ENCODE results near the gene TXNDC11. TPM values are rescaled to one million over a fixed set of nuclear protein-coding genes. Genes with fewer than 3 reads are reported as not detected.

The TXNDC11 gene
- total RNA-seq, 1 donor from 2014 or later, result 51.9 TPM

DNA sequence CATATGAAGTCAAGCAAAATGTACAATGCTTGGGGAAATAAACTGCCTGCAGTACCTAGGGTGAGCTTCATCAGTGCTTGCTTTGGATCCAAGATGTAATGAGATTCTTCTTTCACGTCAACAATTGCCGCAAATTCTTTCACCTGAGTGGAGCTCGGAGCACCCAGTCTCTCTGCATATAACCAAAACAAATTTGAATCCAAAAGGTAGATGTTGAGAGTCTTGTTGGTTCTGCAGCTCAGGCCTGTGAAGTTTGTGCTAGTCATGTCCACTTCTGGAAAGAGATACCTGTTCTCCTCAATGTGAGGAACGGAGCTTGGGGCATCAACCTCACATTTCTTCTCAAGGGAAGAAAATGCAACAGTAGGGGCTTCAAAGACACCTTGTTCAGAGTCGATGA lies 51.4 kb downstream of the TXNDC11 start:
- no peak for DNase-seq (ENCODE audit: low spot score)

DNA sequence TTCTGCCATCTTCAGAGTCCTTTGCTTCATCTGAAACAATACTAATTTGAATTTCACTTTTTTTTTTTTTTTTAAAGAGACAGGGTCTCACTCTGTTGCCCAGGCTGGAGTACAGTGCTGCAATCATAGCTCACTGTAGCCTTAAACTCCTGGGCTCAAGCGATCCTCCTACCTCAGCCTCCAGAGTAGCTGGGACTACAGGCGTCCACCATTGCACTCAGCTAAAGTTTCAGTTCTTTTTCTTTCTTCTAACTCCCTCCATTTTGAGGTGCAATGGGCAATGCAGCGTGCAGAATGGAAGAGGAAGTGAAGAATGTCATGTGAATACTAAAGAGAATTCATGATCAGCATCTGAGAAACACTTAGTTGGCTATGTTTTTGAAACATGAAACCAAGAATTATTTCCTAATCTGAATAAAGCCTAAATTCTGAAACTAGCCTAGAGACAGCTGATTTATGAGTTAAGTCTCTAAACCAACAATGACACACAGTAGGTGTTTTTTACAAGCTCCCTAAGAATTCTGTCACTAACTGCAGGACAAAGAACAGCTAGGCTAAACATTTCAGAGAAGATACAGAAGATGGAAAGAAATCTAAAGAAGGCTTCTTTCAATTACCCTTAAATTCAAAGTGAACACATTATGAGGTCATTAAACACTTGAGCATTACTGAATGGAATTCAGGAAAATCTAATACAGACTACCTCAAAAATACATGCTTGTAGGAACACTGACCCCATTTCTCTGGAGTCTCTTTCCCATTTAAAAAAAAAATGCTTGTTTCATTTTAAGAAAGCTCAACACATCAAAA lies 53.4 kb downstream of the TXNDC11 start:
- no peak for DNase-seq (ENCODE audit: low spot score)

DNA sequence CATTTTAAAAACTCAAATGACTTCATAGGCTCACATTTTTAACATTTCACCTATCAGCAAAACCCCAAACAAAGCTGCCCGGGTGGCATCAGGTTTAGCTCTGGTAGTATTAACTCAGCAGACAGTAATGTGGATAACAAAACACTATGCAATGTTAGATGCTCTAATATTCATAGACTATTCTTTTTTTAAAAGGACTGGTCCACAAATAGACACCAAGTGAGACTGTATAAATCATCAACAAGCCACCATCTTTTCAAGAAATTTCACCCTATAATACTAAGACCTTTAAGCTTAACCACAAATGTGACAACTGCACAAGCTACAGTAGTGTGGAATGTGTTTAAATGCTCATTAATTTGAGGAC lies 54.2 kb downstream of the TXNDC11 start:
- no peak for DNase-seq (ENCODE audit: low spot score)

DNA sequence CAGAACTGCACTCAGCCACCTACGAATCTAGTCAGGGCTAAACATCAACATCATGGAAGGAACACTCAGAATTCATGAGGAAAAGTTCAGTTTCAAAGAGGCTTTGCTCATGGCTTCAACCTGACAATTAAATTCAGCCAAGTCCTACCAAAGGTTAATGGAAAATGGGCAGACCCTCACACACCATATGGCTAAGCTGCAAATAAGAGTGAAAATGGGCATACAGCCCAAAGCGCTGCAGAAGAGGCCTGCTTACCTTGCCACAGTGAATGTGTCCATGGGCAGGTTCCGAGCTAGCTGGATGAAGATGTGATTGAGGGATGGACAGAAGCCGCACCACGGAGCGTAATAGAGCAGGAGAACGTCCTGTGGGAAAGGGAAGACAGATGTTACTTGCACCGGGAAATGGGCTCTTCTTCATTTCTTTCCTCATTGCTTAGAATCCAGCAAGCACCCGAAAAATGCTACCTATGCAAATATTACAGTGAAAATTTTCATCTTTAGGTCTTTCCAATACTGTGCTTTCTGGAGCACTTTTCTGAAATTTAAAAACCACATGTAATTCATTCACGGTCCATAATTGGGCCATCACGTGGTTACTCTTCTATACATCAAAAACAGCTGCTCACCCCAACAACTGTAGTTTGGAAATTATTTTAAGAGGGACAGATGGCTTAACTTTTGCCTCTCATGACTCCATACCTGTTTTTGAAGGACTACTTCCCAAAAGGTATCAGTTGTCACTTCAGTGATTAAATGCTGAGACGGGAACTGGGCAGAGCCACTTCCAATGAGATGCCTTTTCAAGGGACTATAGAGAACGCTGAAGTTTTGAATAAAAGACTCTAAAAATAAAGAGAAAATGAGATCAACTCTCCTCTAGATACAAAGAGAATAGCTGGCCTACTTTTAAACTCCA lies 54.8 kb downstream of the TXNDC11 start:
- DNase-seq (ENCODE audit: low spot score), result no peak

DNA sequence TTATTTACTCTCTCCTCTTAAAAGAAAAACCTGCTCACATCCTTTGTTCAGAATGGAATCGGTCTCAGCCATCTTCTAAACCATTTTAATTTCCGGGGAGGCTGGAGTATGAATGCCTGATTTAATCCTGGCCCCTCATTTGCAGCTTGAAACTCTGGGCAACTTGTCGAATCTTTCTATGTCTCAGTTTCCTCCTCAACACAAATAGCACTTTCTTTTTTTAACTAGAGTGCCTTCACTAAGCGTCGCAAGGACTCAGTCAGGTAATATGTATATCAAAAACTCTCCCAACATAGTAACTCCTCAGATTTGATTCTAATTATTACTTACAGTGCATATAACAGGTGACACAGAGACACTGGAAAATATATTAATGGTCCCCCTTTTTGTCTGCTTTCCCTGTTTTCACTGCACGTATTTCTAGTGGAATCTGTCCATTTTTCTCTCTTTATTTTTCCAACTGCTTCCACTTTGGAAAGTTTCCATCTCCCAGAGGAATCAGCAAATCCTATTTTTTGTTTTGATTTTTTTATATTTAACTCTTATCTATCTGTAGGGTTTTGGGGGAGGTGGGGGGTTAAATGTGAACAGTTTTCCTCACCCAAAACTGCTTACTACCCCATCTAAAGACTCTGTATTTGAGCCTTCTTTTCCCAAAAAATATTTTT lies 55.8 kb downstream of the TXNDC11 start:
- no peak for DNase-seq (ENCODE audit: low spot score)

DNA sequence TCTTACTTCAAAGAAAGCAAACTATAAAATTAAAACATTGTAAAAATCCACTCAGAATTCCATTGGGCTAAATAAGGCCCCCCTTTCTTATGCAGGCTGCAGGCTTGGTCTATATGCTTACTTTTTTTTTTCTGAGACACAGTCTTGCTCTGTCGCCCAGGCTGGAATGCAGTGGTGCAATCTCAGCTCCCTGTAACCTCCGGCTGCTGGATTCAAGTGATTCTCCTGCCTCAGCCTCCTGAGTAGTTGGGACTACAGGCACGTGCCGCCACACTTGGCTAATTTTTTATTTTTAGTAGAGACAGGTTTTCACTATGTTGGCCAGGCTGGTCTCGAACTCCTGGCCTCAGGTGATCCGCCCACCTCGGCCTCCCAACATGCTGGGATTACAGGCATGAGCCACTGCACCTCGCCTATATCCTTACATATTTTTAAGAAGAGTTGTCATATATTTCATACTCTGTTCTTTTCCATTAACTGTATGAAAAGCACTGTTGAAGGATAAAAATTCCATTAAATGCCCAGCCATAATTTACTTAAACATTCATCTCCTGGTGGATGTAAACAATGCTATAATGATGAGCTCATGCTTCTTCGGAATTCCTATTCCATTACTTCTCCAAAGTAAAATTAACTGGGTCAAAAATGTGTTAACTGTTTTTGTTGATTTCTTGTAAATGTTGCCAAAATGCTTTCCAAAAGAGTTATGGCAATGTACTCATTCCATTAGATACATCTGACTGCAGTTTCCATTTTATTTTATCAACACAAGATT lies 56.6 kb downstream of the TXNDC11 start:
- peak; percentile 39 for DNase-seq (ENCODE audit: low spot score)

DNA sequence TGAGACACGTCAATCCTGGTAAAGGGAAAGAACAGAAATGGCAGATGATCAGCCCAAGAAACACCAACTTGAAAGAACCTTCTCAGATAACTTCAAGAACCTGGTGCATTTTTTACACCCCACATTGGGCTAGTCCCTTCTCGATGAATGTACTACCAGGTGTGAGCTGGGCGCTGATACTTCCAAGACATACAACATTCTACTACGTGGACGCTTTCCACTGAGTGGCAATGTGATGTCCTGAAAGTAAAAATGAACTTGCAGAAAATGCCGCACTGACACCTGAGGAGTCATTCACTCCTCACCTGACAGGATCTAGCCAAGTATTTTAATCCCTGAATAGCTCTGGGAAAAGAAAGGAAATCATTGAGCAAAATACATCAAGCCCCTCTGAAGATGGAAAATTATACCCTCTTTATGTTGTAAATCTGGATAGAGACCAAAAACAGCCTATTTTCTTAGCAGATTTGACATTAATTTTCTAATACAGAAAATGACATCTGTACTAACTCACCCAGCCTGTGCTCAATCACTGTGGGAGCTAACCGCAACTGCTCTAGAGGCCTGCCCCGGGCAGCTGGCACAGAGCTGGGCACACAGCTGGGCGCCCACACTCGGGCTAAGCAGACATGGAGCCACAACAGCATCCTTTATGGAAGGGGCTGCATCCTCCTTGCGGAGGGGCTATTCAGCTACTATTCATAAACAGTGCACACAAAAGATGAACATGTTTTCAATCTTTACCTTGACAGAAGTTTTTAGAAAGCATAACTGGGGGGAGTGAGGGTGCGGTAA lies 58.2 kb downstream of the TXNDC11 start:
- DNase-seq (ENCODE audit: low spot score), result peak; percentile 43

DNA sequence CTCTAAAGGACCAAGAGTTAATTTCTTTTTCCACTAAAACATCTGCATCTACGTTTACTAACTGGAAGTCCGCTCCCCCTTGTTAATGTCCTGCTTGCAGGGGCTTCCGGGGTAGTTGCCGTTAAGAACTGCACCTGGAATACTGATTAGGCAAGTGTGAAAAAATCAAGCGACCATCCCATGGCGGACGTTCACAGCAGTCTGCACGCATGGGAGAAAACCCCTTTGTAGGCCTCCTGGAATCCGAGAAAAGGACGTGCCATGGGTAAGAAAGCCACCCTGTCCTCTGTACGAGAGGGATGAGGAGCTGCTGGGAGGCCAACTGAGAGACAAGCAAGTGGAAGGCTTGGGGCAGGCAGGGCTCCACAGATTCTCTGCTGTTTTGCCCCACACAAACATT lies 59.5 kb downstream of the TXNDC11 start:
- peak; percentile 55 for DNase-seq (ENCODE audit: low spot score)

DNA sequence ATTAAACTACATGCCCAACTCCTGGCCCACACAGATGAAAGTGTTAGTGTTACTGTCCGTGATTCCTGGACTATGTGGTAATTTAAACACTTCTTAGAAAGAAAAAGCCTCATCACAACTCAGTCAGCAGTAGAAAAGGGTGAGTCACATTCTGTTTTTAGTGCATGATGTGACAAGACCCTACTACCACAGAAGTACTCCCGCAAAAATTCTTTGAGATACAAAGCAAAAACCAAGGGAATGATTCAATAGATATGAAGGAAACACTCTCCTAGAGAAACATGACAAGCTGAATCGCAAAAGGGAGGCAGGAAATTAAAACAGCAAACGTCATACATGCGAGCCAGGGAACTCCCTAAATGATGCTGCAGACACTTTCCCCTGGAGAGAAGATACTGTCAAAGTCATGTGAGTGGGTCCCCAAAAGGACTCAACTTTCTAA lies 60.0 kb downstream of the TXNDC11 start:
- no peak for DNase-seq (ENCODE audit: low spot score)

DNA sequence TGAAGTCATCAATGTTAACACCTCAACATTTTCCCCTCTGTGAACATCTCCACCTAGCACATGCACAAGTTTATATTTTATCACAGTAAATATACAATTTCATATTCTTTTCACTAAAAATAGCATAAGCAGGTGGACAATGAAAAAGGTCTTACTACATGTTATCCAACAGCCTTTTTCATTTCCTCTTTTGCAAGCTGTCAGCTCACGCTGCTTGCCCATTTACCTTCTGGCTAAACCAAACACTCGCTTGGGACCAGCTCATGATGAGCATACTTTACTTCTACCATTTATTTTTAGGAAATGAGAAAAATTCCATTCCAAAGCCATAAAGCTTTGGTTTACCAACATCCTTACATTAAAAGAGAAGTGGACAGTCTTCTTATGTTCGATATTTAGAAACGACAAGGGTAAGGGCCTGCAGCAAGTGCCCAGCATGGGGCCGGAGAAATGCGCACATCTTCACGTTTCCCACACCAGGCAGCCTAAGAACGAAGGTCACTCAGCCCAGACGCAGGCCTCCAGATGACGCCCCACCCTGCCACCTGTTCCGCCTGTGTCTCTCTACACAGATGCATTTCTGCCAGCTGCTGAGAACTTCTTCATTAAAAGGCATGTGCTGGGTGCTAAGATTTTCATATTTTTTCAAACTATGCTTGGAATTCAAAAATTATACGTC lies 60.5 kb downstream of the TXNDC11 start:
- peak; percentile 71 for DNase-seq (ENCODE audit: low spot score)

DNA sequence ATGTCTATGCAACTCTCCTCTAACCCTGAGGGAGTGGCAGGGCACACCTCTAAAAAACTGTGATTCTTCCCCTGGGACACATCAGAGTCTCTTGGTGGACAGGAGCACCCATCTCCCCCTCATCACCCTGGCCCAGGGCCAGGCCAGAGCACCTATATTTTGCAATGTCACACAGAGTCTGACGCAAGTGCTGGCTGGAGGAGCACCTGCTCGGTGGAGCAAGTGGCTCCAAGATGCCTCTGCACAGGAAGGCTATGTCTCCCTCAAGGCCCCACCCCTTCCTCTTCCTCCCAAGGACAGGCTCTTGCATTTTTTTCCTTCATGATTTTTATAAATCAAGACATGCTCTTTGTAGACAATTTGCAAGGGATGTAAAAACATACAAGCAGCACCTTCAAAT lies 61.1 kb downstream of the TXNDC11 start:
- DNase-seq (ENCODE audit: low spot score), result peak; percentile 69

DNA sequence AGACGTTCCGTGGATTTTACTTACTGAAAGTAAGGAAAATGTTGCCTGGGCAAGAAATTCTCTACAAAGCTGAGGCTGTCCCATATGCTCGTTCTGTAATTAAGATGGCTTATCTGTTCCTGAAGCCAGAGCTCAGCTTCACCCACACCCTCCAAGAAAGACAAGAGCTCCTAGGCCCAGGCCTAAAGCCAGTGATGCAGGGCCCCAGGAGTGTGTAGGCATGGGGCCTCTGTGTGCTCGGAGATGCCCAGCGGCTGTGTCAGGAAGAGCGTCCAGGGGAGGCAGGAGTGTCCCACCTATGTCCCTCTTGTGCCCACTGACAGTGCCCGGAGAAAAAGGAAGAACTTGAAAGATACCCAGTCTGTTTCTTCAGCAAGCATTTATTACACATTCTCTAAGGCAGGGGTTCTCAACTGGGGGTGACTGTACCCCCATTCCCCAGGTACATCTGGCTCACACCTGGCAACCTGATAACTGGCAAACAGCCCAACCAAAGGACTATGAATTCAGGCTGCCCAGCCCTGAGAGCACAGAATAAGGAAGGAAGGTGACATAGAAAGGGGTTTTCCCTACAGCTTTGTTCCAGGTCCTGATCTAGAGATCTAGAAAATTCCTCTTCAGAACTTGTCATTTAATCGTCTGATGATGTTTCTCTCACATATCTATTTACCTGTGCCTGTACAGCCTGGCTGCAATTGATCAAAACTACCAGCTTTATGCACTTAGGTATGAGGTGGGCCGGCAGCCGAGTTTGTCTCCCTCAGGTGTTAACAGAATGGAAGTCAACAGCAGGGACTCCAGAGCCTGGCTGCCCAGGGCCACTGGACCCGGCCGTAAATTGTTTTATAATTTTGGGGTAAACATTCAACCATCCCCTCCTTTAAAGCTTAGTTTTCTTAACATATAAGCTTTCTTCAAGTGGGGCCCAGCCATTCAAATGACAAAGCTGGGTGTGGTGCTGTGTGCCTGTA lies 62.4 kb downstream of the TXNDC11 start:
- peak; percentile 76 for DNase-seq (ENCODE audit: low spot score)

DNA sequence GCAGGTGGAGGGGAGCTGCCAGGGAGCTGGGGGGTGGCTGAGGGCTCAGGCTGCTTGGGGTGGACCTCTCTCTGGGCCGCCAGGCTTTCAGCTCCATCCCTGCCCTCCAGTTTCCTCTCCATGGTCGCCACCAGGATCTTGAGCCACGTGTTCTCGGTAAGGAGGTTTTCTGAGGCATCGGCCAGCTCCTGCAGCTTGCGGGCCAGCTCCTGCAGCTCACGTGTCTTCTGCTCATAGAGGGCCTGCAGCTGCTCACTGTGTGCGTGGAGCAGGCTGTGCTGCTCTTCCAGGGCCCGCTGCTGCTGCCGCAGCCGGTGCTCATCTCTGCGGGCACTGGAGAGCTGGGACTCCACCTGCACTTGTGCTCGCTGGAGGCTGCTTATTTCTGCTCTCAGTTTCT lies 63.4 kb downstream of the TXNDC11 start:
- peak; percentile 57 for DNase-seq (ENCODE audit: low spot score)

DNA sequence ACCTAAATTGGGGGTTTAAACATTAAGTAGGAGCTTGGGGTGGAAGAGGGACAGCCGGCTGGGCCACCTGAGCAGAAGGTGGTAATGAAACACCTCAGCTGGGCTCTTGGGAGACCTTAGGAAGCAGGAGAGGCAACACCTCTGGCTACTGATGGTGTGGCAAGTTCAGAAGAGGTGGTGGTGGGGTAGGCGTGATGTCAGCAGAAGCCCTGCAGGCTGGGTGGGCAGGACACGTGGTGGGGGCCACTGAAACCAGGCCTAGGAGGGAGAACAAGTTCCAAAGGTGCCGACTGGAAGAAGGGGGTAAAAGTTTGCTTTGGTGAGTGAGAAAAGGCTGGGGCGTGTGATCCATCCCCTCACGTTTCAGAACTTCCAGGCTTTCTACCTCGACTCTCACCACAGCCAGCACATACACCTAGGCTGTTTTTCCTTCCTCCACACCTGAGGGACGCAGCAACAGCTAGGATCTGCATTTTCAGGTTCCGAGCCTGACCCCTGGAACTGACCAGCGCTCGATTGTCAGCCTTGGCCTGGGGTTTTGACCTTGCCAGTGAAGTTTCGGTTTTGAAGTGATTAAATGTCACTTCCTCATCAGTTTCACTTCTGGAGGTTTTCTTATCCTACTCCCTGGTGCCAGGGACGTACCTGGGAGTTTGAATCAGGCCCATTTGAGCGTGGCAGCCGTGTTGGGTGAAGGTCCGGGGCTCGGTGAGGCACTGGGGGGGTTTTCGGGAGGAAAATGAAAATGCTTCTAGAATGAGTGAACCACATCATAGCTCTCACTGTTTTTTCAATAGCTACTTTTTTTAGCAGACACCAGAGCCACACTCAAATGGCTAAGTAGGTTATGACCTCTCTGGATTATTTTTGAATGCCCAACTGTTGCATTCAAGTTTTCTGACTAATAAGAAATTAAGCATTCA lies 64.4 kb downstream of the TXNDC11 start:
- DNase-seq (ENCODE audit: low spot score), result no peak

DNA sequence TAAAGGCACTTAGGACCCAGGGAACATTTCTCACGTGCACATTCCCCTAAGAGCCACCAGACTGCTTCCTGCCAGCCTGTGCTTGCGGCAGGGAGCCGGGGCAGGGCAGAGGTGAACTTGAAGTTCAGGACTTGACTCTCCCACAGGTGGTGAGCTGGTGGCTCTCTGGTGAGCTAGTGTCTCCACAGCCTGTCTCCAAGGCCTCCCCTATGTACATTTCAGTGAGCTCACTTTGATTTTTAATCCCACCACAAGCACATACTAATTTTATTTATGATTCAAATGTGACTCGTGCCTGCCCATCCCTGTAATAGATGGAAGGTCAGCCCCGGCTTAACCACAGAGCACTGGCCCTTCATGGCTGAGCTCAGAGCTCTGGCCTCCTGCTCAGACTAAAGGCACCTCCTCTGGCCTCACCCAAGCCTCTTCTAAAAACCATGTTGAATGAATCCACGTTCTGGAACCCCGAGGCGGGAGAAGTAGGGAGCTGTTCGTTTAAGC lies 65.2 kb downstream of the TXNDC11 start:
- no peak for DNase-seq (ENCODE audit: low spot score)

DNA sequence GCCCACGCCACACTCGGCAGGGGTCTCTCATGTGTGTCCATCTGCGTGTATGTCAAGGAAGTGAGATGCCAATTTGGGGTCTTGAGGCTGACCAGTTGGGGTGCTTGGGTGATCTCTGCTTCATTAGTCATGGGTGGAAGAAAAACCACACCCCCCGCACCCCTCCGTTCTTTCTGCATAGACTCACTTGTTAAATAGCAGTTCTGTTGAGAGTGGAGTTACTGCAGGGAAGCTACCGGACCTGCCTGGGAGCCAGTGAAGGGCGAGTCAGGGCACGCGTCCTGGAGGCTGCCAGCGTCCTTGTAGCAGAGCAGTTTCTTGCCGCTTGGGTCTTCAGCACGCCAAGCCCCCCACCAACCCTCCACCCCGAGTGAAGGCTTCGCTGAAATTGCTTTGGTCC lies 65.9 kb downstream of the TXNDC11 start:
- DNase-seq (ENCODE audit: low spot score), result no peak
